ENCODE results near the gene NECAB3.

- TF ChIP-seq CTCF (IDR thresholded peaks at IDR 0.05; ENCODE audit: insufficient read depth, low read depth, low read length) (no peak), EZH2 (IDR thresholded peaks at IDR 0.05; ENCODE audit: insufficient read depth, low read length) (no peak)
Observed at GRCh38 chr20:33636776-33637175, 37.5 kb downstream of the NECAB3 start.
